KMS-11 (cell line): Measurements from ENCODE around the gene LHX6.

Experiments
- H2AFZ ChIP-seq: fragments of 200-600 bp; sonication (generic); 2 replicates; pipeline ENCODE4 v1.6.1; 2016; ENCODE audit warnings: antibody characterized with exemption, mixed run types, low read depth
- H3K27ac ChIP-seq: fragments of 200-600 bp; sonication (generic); 2 replicates; pipeline ENCODE4 v1.6.1; 2016; ENCODE audit warnings: mild to moderate bottlenecking, mixed run types
- H3K27me3 ChIP-seq: fragments of 200-600 bp; sonication (generic); 2 replicates; pipeline ENCODE4 v1.6.1; 2017; ENCODE audit warnings: mild to moderate bottlenecking, low read depth, mixed run types, moderate library complexity; ENCODE audit not compliant: insufficient read depth
- H3K36me3 ChIP-seq: fragments of 200-600 bp; sonication (generic); 2 replicates; pipeline ENCODE4 v1.6.1; 2017; ENCODE audit warnings: mild to moderate bottlenecking, mixed run types; ENCODE audit not compliant: insufficient read depth
- H3K4me1 ChIP-seq: fragments of 200-600 bp; sonication (generic); 2 replicates; pipeline ENCODE4 v1.6.1; 2016; ENCODE audit warnings: mild to moderate bottlenecking, low read depth, mixed run types; ENCODE audit not compliant: poor library complexity, severe bottlenecking
- H3K4me2 ChIP-seq: fragments of 200-600 bp; sonication (generic); 2 replicates; pipeline ENCODE4 v1.7.0; 2016; ENCODE audit warnings: mild to moderate bottlenecking, mixed run types
- H3K4me3 ChIP-seq: fragments of 200-600 bp; sonication (generic); IDR thresholded peaks from 2 replicates; pipeline ENCODE4 v1.6.1; 2017; ENCODE audit warnings: low read depth, low read length, mixed read lengths; ENCODE audit not compliant: insufficient read depth
- H3K79me2 ChIP-seq: fragments of 200-600 bp; sonication (generic); 2 replicates; pipeline ENCODE4 v1.6.1; 2016; ENCODE audit warnings: low read depth, mixed run types; ENCODE audit not compliant: insufficient read depth
- H3K9ac ChIP-seq: fragments of 200-600 bp; sonication (generic); 2 replicates; pipeline ENCODE4 v1.6.1; 2016; ENCODE audit warnings: mild to moderate bottlenecking, mixed run types
- H4K20me1 ChIP-seq: fragments of 200-600 bp; sonication (generic); 2 replicates; pipeline ENCODE4 v1.6.1; 2016; ENCODE audit warnings: mild to moderate bottlenecking, mixed run types; ENCODE audit not compliant: insufficient read depth
- CTCF ChIP-seq: fragments of 200-600 bp; sonication (generic); conservative IDR thresholded peaks from 2 replicates; pipeline ENCODE4 v1.6.1; 2017; ENCODE audit warnings: low read depth, mild to moderate bottlenecking, antibody characterized with exemption, low read length, moderate library complexity, mixed read lengths

LHX6 gene

DNA sequence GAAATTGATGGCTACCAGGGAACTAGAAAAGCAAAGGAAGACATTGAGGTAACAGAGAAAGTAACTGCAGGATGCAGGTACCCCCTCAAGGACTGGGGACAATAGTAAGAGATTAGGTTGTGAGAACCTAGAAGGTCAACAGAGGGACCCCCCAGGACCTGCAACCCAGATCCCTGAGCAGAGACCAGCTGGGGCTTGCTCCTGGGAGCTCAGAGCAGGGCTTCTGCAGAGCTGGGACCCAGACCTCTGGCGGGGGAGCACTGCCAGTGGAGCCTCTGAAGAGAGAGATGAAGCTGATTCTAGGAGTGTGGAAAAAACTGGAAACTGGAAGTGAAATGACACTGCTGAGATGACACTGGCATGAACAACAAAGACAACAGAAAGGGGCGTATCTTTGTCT lies 51.8 kb downstream of the LHX6 start:
- Histone ChIP-seq H3K36me3 (no peaks in the 10 kb centered on the region), H4K20me1 (no peaks in the 10 kb centered on the region), H3K79me2 (no peaks in the 10 kb centered on the region), H3K27me3 (no peaks in the 10 kb centered on the region), H3K9ac (no peak overlapping the region), H3K4me3 (no peak overlapping the region), H3K4me1 (no peaks in the 10 kb centered on the region), H3K27ac (no peak overlapping the region), H2AFZ (no peak overlapping the region), H3K4me2 (no peak overlapping the region)
- no peak for TF ChIP-seq CTCF

GRCh38 chr9:122173670-122174069 lies 55.1 kb downstream of the LHX6 start:
- TF ChIP-seq CTCF, result no peak
- no peak overlapping the region for H3K4me2 ChIP-seq
- no peak overlapping the region for H2AFZ ChIP-seq
- no peaks in the 10 kb centered on the region for H3K79me2 ChIP-seq
- no peak overlapping the region for H3K27ac ChIP-seq
- H3K9ac ChIP-seq, result no peak overlapping the region
- no peaks in the 10 kb centered on the region for H3K4me1 ChIP-seq
- H3K36me3 ChIP-seq, result no peaks in the 10 kb centered on the region
- no peaks in the 10 kb centered on the region for H4K20me1 ChIP-seq
- H3K4me3 ChIP-seq, result no peak overlapping the region
- H3K27me3 ChIP-seq, result no peaks in the 10 kb centered on the region

- no peak overlapping the region for H3K4me3 ChIP-seq
- no peak overlapping the region for H3K9ac ChIP-seq
- H3K27me3 ChIP-seq, result no peaks in the 10 kb centered on the region
Observed at GRCh38 chr9:122172131-122172530, 56.6 kb downstream of the LHX6 start.

DNA sequence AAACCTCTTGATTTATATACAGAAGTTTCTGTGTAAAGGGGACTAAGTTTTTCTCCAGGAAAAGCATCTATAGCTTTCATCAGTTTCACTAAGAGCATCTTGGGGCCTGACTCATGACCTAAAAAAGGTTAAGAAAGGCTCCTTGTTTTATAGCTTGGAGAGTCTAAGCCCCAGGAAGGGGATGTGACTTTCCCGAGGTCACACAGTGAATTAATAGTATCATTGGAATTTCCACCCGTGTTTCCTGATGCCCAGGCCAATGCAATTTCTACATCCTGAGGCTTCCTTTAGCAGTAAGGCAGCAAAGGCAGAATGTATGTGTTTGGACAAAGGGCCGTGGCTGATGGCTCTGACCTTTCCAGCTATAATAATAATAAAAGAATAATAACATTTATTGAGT lies 60.4 kb downstream of the LHX6 start:
- Histone ChIP-seq H3K4me3 (no peak overlapping the region), H3K27ac (no peak overlapping the region), H3K27me3 (no peaks in the 10 kb centered on the region), H2AFZ (no peak overlapping the region), H3K9ac (no peak overlapping the region), H3K4me1 (no peaks in the 10 kb centered on the region), H3K79me2 (no peaks in the 10 kb centered on the region), H3K36me3 (no peaks in the 10 kb centered on the region), H3K4me2 (no peak overlapping the region), H4K20me1 (no peaks in the 10 kb centered on the region)
- TF ChIP-seq CTCF, result no peak

More at GRCh38 chr9:122172131-122172530, 56.6 kb downstream of the LHX6 start:
- Histone ChIP-seq H2AFZ (no peak overlapping the region), H3K36me3 (no peaks in the 10 kb centered on the region), H3K4me1 (no peaks in the 10 kb centered on the region), H4K20me1 (no peaks in the 10 kb centered on the region), H3K27ac (no peak overlapping the region), H3K79me2 (no peaks in the 10 kb centered on the region), H3K4me2 (no peak overlapping the region)
- TF ChIP-seq CTCF, result no peak
